Ovary (tissue), 3 donors: ENCODE results near the gene PPRC1.

Experiments used
- EP300 ChIP-seq: sonication (generic); formaldehyde crosslinking; IDR thresholded peaks from one replicate; pipeline ENCODE4 v1.6.1; 2017; ENCODE audit warnings: antibody characterized with exemption
- POLR2A ChIP-seq: fragments of 450-650 bp; IDR thresholded peaks from one replicate; pipeline ENCODE4 v1.6.1; 2017; ENCODE audit warnings: antibody characterized with exemption, mild to moderate bottlenecking, moderate library complexity
- TF ChIP-seq, protein P1 (sequence below), 3 donors: fragments of 450-650 bp in 2 of 3; fragments of 200-600 bp in 1 of 3; IDR thresholded peaks; one replicate each; pipeline versions ENCODE4 v1.5.1 to v1.8.0; 2016 to 2022; ENCODE audit warnings: antibody characterized with exemption in 3 of 3, mild to moderate bottlenecking in 1 of 3
- donor health status: DM: no; HTN: no; CAD: no.

DNA sequence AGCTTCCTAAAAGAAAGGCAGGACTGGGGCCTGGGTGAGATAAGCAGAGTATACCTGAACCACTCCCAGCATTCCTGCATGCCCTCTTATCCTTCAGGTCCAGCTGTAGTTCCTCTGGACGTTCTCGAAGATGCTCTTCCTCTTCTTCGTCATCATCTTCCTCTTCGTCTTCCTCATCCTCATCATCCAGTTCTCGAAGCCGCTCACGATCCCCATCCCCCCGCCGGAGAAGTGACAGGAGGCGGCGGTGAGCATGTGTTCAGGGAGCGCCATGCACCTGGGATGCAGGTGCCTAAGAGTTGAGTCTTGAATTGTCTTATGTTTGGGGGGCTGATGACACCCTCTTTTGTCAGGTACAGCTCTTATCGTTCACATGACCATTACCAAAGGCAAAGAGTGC lies 15.4 kb downstream of the PPRC1 start:
- TF ChIP-seq, protein P1, sequence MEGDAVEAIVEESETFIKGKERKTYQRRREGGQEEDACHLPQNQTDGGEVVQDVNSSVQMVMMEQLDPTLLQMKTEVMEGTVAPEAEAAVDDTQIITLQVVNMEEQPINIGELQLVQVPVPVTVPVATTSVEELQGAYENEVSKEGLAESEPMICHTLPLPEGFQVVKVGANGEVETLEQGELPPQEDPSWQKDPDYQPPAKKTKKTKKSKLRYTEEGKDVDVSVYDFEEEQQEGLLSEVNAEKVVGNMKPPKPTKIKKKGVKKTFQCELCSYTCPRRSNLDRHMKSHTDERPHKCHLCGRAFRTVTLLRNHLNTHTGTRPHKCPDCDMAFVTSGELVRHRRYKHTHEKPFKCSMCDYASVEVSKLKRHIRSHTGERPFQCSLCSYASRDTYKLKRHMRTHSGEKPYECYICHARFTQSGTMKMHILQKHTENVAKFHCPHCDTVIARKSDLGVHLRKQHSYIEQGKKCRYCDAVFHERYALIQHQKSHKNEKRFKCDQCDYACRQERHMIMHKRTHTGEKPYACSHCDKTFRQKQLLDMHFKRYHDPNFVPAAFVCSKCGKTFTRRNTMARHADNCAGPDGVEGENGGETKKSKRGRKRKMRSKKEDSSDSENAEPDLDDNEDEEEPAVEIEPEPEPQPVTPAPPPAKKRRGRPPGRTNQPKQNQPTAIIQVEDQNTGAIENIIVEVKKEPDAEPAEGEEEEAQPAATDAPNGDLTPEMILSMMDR (IDR thresholded peaks at IDR 0.05): no peak
- TF ChIP-seq EP300: no peak
- TF ChIP-seq POLR2A: no peak
